Duodenal mucosa (tissue), 2 donors: Measurements from ENCODE around the gene MTUS2.
"Not testable (repeated sequence)": the region's sequence is repeated elsewhere in the genome, so short reads cannot be mapped to it uniquely, and the experiment has no call there.

Source experiments
- H3K27ac ChIP-seq: one replicate; pipeline ENCODE4 v1.7.0; 2013; ENCODE audit warnings: low read depth, low read length
- H3K27me3 ChIP-seq, 2 donors: one replicate each; pipeline ENCODE4 v1.7.0; 2013; ENCODE audit warnings: low read length in 2 of 2, control low read depth in 1 of 2; ENCODE audit not compliant: insufficient read depth in 2 of 2, control insufficient read depth in 1 of 2
- H3K36me3 ChIP-seq, 2 donors: one replicate each; pipeline ENCODE4 v1.7.0; 2013; ENCODE audit warnings: low read length in 2 of 2, control low read depth in 1 of 2; ENCODE audit not compliant: insufficient read depth in 2 of 2, control insufficient read depth in 1 of 2
- H3K4me1 ChIP-seq, 2 donors: one replicate each; pipeline ENCODE4 v1.7.0; 2013; ENCODE audit warnings: low read length in 2 of 2, control low read depth in 1 of 2; ENCODE audit not compliant: insufficient read depth in 2 of 2, control insufficient read depth in 1 of 2
- H3K4me3 ChIP-seq, 2 donors: one replicate each; pipeline ENCODE4 v1.7.0; 2013; ENCODE audit warnings: low read length in 2 of 2, low read depth in 1 of 2
- H3K9ac ChIP-seq, 2 donors: one replicate each; pipeline ENCODE4 v1.7.0; 2013; ENCODE audit warnings: low read length in 2 of 2, low read depth in 1 of 2
- H3K9me3 ChIP-seq, 2 donors: one replicate each; pipeline ENCODE4 v1.7.0; 2013; ENCODE audit warnings: low read length in 2 of 2, control low read depth in 1 of 2; ENCODE audit not compliant: control insufficient read depth in 1 of 2

The MTUS2 gene

DNA sequence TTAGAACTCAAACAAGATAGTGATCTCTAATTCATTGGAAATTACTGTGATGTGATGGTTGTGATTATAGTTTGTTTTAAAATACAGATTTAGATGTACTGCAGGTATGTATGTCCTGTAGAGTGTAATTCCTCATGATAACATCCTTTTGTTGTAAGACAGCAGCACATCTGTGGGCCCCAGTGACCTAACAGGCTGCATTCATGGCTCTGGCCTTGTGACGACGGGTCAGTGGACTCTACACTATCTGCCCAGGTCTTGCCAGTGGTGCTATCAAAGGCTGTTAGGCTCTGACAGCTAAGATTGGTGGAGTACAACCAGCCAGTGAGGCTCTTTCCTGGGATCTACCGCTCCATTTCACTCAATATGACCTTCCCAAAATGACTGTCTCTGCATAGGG, 158.4 kb downstream of the MTUS2 start:
- Histone ChIP-seq H3K9ac (no peak overlapping the region), H3K4me1 (peaks cover 0 to 4% of the 10 kb centered on the region in 2 donors), H3K36me3 (no peaks in the 10 kb centered on the region), H3K9me3 (no peaks in the 10 kb centered on the region), H3K4me3 (no peak overlapping the region), H3K27ac (no peak overlapping the region), H3K27me3 (no peaks in the 10 kb centered on the region)

DNA sequence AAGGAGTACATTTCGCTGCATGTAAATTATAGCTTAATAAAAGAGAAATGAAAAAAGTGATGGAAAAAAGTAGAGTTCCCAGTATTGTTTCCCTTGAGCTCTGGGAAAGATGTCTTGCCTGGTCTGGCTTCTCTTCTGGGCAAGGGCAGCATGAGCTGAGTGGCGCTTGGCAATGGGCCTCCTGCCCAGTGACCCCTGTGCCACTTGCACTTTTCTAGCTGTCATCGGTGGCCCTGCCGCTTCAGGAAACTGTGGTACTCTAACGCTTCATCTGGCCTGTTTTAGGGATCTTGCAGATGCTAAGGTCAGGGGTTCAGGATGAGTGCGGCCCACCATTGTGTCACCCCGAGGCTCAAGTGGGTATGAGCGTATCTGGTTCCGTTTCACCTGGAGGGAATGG, 161.4 kb downstream of the MTUS2 start:
- no peak overlapping the region for H3K4me3 ChIP-seq
- no peak overlapping the region for H3K9ac ChIP-seq
- no peaks in the 10 kb centered on the region for H3K27me3 ChIP-seq
- peaks cover 0 to 15% of the 10 kb centered on the region in 2 donors for H3K4me1 ChIP-seq
- H3K27ac ChIP-seq, result no peak overlapping the region
- no peaks in the 10 kb centered on the region for H3K9me3 ChIP-seq
- no peaks in the 10 kb centered on the region for H3K36me3 ChIP-seq

DNA sequence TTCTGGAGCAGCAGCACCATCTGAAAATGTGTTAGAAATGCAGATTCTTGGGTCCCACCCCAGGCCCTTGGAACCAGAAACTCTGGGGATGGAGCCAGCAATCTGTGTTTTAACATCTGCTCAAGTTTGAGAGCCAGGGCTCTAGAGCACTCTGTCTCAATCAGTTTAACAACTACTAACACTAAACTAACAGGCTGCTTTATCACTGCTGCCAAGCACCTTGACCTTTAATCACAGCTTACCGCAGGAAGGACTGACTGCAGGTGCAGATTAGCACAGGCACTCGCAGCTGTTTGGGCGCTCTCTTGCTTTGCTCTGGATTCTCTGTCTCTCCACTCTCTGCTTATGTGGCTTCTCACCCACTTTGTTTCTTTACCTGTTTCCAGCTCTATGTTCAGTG, 163.5 kb downstream of the MTUS2 start:
- Histone ChIP-seq H3K27me3 (no peaks in the 10 kb centered on the region), H3K9me3 (no peaks in the 10 kb centered on the region), H3K27ac (no peak overlapping the region), H3K36me3 (no peaks in the 10 kb centered on the region), H3K4me3 (no peak overlapping the region), H3K9ac (no peak overlapping the region), H3K4me1 (peaks cover 0 to 15% of the 10 kb centered on the region in 2 donors)

DNA sequence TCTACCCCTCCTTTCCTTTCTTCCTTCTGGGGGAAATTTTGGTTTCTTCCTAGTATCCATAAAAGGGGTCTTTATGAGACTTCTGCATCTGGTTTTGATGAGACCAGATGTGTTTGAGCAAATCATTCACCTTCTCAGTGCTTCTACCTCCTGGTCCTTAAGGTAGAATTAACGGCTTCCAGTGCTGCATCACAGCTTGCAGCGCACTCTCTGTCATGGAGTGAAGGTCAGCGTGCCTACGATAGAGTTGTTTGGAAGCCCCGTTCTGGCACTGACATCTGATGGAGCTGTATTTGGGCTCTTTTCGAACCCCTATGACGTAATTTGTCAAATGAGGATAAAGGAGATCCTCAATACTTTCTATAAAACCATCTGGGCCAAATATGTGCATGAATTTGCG, 164.2 kb downstream of the MTUS2 start:
- Histone ChIP-seq H3K27me3 (no peaks in the 10 kb centered on the region), H3K36me3 (no peaks in the 10 kb centered on the region), H3K4me1 (peaks cover 0 to 15% of the 10 kb centered on the region in 2 donors), H3K27ac (no peak overlapping the region), H3K9ac (no peak overlapping the region), H3K4me3 (no peak overlapping the region), H3K9me3 (no peaks in the 10 kb centered on the region)

DNA sequence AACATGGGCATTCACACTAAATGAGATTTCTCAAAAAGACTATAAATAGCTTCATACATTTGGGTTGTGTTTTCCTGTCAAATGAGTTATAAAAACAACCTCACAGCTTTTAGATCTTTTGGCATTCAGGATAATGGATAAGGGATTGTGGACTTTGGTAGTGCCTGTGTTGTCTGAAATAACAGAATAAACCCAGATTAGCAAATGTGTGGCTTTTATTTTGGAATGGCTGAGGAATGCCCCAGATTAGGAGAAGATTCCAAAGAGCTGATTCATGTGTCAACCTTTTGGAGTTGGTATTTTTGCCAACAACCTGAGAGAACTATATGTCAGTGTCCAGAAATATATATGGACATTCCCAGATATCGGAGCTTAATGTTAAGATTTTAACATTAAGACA, 164.7 kb downstream of the MTUS2 start:
- no peak overlapping the region for H3K4me3 ChIP-seq

DNA sequence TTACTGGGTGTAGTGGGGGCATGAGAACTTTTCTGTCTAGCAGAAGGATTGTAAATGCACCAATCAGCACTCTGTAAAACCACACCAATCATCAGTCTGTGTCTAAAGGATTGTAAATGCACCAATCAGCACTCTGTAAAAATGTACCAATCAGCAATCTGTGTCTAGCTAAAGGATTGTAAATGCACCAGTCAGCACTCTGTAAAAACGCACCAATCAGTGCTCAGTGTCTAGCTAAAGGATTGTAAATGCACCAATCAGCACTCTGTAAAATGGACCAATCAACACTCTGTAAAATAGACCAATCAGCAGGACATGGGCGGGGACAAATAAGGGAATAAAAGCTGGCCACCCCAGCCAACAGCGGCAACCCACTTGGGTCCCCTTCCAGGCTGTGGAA, 170.2 kb downstream of the MTUS2 start:
- not testable (repeated sequence) for H3K27me3 ChIP-seq, H3K36me3 ChIP-seq, H3K4me1 ChIP-seq, H3K4me3 ChIP-seq, H3K27ac ChIP-seq, H3K9ac ChIP-seq, H3K9me3 ChIP-seq

More for the DNA sequence above, 164.7 kb downstream of the MTUS2 start:
- Histone ChIP-seq H3K27me3 (no peaks in the 10 kb centered on the region), H3K36me3 (no peaks in the 10 kb centered on the region), H3K27ac (no peak overlapping the region), H3K9ac (no peak overlapping the region), H3K4me1 (peaks cover 0 to 15% of the 10 kb centered on the region in 2 donors), H3K9me3 (no peaks in the 10 kb centered on the region)

DNA sequence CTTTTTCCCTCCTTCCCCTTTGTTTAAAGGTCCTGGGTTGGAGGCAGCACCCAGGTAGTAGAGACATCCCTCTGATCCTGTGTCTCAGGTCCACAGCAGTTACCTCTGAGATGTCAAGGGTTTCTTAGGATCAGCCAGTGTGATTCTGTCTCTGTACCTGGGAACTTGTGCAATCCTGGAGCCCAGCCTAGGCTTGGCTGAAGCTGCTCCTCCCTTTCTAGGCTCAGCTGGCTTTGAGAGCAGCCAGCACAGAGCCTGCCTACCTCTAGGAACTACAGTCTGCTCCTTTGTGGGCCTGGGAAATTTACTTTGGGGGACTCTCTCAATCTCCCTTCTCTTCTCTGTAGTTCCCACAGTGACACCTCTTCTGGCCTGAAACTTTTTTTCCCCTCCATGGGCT, 171.6 kb downstream of the MTUS2 start:
- no peak overlapping the region for H3K9ac ChIP-seq
- H3K27ac ChIP-seq, result no peak overlapping the region
- H3K4me3 ChIP-seq, result no peak overlapping the region
- H3K27me3 ChIP-seq, result no peaks in the 10 kb centered on the region
- no peaks in the 10 kb centered on the region for H3K4me1 ChIP-seq
- H3K36me3 ChIP-seq, result no peaks in the 10 kb centered on the region
- H3K9me3 ChIP-seq, result no peaks in the 10 kb centered on the region

DNA sequence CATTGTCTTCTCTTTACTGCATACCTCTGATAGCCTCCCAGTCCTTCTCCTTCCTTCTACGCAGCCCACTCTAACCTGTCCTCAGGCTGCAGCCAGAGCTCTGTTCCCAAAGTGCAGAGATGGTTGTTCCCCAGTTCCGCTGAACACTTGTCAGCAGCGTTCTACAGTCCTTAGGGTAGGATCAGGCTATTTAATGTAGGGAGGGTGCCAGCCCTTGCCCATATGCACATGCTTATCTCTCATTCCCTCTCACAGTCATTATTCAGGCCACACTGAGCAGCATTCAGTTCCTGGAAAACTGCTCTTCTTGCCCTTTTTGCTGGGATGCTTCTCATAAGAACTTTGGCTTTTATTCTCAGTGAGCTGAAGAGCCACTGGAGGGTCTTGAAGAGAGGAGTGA, 180.7 kb downstream of the MTUS2 start:
- Histone ChIP-seq H3K36me3 (no peaks in the 10 kb centered on the region), H3K27me3 (no peaks in the 10 kb centered on the region), H3K27ac (no peak overlapping the region), H3K9ac (no peak overlapping the region), H3K9me3 (no peaks in the 10 kb centered on the region), H3K4me1 (no peaks in the 10 kb centered on the region), H3K4me3 (no peak overlapping the region)

DNA sequence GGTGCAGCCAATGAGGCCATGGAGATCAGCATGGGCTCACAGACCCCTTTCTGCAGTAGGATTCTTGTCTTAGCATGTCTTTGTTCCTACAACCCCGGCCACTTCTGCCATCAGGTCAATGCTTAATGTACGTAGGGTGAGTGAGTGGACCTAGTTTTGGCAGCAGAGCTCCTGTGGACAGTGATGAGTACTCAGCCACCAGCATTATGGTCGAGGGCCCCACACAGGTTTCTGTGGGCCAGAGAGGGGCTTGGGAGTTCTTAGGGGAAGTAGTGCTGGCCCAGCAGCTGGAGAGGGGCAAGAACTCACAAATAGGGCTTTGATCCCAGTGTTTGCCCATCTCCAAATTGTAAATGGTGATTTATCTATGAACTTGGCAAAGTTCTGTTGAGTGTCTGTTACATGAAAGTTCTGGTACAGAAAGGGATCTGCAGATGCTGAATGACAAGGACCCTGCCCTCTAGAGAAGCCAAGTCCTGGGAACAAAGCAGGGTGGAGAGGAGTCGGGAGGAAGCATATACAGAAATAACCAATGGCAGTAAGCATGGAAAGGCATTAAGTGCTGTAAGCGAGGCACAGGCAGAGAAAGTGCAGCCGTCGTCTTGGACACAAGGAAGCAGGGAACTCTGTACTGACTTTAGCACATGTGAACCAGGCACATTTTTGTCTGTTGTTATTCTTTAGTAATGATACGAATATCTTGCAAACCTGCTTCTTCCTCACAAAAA, 185.1 kb downstream of the MTUS2 start:
- Histone ChIP-seq H3K27me3 (no peaks in the 10 kb centered on the region), H3K36me3 (no peaks in the 10 kb centered on the region), H3K9me3 (no peaks in the 10 kb centered on the region), H3K9ac (no peak overlapping the region), H3K4me1 (no peaks in the 10 kb centered on the region), H3K27ac (no peak overlapping the region), H3K4me3 (no peak overlapping the region)

DNA sequence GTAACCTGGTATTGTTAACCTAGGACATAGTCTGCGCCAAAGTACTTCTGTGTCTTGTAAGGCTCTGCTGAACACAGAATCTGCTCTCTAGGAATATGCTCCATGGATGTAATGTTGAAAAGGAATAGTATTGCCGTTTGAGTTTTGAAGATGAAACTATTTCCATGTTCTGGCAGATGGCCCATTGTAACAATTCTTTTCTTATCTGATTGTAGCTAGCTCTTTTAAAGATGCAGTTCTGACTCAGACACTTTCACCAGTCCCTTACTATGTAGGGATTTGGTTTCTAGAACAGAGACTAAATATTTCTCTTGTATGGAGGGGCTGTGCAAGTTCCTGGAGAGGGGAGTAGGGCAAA, 185.6 kb downstream of the MTUS2 start:
- Histone ChIP-seq H3K36me3 (no peaks in the 10 kb centered on the region), H3K9ac (no peak overlapping the region), H3K4me1 (no peaks in the 10 kb centered on the region), H3K9me3 (no peaks in the 10 kb centered on the region), H3K4me3 (no peak overlapping the region), H3K27ac (no peak overlapping the region), H3K27me3 (no peaks in the 10 kb centered on the region)
